GM18511 (cell line): ENCODE measurements around the gene OASL.

ENCODE experiments used
- ATAC-seq: cut with Tn5 transposase; IDR thresholded peaks from one replicate; pipeline ENCODE4 v1.9.1; 2021; ENCODE audit warnings: mild to moderate bottlenecking, moderate library complexity; ENCODE audit not compliant: unreplicated experiment

Gene OASL

DNA sequence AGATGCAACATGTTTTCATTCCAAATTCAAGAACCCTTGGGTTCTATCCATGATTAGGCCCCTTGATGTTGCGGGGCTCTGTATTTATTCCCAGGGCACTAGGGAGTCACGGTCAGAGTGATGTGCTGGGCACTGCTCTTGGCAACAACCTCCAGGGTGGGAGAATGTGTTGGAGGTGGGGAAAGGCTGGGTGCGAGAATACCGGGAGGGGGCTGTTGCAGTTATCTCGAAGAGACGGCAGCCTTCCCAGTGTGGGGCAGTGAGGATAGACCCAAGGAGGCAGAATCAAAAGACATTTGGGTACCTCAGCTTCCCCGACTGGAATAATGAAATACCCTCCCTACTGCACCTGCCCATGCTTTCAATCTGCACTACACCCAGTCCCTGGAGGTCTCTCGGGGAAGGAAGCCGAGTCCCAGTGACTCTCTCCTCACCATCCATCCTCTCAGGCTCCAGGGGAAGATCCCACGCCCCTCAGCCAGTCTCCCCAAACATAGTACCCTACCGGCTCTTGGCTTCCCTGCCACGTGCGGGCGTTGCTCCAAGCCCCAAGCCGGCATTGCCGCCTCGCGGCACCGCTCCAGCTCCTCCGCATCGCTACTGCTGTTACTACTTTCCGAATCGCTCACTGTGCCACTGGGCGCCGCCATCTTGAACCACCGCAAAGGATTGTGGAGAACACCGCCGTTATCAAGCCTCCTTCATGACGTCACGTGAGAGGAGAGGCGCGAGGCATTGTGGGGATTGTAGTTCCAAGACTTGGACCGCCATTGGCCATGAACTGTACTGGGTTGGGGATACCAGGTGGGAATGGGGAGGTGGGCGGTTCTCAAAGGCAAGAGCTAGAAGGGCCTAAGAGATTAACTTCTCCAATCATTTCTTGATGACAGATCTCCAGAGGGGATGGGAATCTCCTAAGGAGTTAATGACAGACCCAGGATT lies 22.9 kb downstream of the OASL start, which contains the start of gene C12orf43:
Gene C12orf43 (minus strand): TSS at position 663 of the 942 bp plus-strand sequence. CDS start 13 bp downstream, at position 650.
- ATAC-seq = peak; percentile 98

DNA sequence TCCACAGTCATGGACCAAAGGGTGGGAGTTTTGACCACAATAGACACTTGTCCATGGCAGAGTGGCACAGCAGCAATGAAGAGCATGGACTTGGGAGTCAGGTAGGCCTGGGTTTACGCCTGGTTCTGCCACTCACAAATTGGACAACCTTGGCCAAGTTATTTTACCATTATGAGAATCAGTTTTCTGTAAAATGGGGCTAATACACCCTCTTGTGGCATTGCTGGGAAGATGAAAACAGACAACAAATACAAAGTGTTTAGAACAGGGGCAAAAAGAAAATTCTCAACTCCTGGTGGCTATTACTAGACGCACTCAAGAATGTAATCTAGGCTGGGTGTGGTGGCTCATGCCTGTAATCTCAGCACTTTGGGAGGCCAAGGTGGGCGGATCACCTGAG lies 25.3 kb downstream of the OASL start:
- no peak for ATAC-seq

DNA sequence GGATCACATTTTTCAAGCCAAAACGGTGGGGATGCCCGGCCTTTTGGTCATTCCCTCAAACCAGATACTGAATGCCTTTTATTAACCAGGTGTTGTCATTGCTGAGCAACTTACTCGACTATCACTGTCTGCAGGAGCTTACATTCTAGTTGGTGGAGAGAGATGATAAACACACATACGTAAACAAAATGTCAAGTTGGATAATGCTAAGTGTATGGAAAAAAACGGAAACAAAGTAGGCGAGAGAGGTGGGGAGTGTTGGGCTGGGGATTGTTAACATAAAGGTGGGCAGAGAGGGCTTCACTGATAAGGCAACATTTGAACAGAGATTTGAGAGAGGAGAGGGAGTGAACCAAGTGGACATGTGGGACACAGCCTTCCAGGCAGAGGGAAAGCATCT lies 27.2 kb downstream of the OASL start:
- ATAC-seq = no peak

DNA sequence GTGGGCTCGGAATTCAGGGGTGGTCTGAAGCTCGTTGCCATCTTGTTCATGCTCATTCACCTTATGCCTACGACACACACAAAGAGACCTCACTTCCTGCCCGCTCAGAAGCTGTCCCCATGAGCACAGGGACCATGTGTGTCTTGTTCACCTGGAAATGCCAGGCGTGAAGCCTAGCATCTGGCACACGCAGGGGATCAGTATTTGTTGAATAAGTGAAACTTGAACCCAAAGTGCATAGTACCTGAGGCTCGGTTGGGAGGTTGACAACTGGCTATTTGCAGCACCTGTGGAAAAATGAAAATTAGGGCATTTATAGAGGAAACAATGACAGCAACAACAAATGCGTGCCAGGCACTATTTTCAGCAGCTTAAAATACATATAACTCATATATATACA lies 28.2 kb downstream of the OASL start:
- ATAC-seq = no peak

DNA sequence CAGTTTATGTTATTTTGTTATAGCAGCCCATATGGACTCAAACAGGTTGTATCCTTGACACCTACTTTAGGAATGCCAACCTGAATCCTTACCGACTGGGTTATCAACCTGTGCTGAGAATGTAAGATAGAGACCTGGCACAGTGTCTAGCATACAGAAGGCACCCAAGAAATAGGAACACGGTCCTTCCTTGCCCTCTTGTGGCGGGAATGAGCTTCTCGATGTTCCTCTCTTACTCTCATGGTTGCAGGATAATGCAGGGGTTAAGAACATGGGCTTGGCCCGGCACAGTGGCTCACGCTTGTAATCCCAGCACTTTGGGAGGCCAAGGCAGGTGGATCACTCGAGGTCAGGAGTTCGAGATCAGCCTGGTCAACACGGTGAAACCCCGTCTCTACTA lies 29.3 kb downstream of the OASL start:
- ATAC-seq = no peak

DNA sequence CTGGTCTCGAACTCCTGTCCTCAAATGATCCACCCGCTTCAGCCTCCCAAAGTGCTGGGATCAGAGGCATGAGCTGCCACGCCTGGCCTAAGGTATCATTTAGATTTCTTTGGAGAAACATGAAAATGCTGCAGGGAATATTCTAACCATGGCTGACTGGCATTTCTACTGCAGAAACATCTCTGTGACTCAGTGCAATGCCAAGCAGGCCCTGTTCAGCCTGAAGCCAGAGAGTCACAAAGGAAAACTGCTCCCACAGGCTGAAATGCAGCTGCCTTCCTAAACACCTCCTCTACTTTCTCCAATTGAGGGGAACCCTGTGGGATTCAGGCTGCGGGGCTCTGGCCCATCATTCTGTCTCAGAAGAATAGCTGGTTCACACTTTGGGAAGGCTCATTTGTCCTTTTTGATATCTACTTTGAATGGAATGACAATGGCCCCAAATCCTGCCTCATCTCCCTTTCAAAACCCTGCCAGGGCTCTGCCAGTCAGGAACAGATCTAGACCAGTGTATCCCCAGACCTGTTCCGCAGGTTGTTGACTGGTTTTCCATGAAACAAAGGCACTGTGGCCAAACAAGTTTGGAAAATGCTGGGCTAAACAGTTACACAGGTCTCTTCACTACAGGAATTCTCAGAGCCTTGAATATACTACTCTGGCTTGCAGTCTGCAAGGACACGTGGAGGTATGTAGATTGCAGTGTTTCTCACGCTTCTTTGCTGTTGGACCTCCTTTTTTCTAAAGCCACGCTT lies 30.5 kb downstream of the OASL start:
- ATAC-seq = no peak

DNA sequence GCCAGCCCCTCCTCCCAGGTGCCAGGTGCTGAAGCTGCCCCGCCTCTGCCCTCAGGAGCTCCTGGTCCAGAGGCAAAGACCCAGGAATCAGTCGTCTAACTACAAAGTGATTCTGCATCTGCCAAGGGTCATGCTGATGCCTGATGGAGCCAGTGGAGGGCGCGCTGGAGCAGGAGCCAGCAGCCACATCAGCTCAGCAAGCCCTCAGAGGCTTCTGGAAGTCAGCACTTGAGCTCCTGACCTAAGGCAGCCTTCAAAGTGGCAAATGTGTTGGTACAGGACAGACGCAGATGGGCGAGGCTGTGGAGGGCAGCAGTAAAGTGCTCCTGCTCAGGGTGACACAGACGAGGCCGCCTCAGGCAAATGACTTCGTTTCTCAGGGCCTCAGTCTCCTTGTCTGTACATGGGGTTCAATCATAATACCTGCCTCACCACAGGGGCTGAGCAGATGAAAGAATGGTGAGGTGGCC lies 33.7 kb downstream of the OASL start:
- no peak for ATAC-seq

DNA sequence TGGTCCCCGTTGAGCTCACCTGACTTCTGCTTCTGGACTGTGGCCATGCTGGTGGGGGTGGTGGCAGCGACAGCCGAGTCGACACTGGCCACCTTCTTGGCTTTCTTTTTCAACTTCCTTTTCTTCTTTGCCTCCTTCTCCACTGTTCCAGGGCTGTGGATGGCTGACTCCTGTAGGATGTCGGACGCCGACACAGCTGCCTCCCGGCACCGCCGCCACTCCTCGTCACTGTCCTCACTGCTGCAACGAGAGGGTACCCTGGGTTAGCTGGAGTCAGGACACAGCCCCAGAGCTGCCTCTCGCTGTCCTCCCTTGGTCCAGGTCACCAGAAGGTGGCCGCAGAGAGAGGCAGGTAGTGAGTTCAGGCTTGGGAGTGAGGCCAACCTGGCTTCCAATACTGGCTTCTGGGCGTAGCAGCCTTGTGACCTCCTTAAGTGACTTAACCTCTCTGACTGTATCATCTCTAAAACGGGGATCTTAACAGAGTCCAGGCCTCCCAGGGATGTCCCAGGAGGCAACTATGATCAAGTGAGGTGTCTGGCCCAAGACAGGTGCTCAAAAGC lies 34.7 kb downstream of the OASL start:
- no peak for ATAC-seq

DNA sequence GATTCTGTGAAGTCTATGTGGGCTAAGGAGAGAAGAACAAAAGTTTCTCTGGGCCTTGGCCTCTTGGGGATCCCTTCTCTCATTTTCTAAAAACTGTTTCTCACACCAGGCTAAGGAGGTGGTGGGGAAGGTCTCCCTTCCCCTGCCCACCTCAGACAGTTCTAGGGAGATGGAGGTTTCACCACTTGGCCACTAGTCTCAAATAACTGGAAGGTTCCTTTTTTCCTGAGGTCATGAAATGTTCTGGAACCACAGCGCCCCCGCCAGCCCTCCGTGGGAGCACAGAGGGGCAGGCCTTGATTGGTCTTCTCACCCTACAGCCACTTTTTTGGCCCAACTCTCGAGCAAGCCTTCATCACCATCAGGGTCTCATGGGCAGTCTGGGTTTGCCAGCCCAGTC lies 35.4 kb downstream of the OASL start:
- ATAC-seq = no peak

DNA sequence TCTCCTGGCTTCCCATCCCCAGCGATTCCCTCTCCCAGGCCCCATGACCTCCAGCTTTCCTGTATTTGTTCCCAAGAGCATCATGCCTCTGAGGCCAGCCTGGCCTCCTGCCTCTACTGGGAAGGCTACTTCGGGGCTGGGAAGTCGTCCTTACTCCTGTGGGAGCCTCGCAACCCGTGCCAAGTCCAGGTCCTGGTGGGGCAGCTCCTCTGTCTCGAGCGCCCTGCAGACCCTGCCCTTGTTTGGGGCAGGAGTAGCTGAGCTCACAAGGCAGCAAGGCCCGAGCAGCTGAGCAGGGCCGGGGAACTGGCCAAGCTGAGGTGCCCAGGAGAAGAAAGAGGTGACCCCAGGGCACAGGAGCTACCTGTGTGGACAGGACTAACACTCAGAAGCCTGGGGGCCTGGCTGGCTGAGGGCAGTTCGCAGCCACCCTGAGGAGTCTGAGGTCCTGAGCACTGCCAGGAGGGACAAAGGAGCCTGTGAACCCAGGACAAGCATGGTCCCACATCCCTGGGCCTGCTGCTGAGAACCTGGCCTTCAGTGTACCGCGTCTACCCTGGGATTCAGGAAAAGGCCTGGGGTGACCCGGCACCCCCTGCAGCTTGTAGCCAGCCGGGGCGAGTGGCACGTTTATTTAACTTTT lies 37.1 kb downstream of the OASL start:
- no peak for ATAC-seq

DNA sequence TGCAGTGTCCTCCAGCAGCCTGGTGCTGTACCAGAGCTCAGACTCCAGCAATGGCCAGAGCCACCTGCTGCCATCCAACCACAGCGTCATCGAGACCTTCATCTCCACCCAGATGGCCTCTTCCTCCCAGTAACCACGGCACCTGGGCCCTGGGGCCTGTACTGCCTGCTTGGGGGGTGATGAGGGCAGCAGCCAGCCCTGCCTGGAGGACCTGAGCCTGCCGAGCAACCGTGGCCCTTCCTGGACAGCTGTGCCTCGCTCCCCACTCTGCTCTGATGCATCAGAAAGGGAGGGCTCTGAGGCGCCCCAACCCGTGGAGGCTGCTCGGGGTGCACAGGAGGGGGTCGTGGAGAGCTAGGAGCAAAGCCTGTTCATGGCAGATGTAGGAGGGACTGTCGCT lies 38.0 kb downstream of the OASL start:
- ATAC-seq = no peak

DNA sequence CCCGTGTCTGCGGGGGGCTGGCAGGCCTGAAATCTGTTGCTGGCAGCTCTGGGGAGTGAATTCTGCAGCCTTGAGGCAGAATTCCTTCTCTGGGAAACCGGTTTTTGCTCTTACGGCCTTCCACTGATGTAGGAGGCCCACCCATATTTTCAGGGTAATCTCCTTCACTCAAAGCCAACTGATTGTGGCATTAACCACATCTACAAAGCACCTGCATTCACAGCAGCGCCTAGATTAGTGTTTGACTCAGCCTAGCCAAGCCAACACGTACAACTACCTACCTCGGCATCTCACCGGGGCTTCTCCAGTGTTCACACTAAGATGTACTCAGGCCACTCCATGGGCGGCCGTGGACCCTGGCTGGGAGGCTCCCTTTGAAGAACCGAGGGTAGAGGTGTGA lies 38.5 kb downstream of the OASL start:
- no peak for ATAC-seq

DNA sequence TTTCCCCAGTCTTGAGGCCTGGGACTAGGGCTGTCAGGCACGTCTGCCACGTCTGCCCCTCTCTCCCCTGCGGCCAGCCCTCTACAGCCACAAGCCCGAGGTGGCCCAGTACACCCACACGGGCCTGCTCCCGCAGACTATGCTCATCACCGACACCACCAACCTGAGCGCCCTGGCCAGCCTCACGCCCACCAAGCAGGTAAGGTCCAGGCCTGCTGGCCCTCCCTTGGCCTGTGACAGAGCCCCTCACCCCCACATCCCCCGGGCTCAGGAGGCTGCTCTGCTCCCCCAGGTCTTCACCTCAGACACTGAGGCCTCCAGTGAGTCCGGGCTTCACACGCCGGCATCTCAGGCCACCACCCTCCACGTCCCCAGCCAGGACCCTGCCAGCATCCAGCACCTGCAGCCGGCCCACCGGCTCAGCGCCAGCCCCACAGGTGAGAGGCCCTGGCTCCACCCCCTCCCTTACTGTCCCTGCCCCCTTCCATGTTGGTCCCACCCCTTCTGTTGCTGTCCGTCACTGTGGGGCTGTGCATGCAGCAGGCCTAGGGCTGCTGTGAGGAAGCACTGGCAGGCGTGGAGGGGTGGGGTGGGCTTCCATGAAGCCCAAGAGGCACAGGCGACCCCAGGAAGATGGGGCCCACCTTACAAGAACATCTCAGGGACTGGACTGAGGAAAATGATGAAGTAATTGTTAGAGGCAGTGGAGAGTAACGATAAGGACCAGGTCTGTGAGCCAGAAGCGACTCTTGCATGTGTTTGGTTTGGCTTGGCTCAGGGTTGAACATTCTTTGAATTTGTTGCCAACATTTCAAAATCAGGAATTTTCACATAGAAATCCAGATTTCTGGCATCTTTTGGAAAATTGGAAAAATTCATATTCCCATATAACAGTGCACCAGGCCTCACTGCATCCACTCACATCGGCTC lies 39.6 kb downstream of the OASL start:
- no peak for ATAC-seq

DNA sequence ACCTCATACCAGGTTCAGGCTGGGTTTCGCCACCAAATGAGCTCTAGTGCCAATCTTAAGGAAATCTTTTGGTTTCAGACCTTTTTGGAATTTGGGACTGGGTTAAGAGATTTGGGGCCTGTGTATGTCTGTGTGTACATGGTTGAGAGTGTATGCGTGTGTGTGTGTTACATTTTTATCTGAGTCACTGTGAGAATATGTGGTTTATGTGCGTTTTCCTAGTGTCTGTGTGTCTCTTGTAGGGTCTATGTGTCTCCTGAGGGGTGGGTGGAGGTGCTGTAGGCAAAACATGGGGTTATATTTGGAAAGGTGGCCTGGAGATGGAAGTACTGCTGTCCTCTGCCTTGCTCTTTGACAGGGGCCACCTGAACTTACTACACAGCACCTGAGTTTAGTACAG lies 40.6 kb downstream of the OASL start:
- ATAC-seq = no peak

DNA sequence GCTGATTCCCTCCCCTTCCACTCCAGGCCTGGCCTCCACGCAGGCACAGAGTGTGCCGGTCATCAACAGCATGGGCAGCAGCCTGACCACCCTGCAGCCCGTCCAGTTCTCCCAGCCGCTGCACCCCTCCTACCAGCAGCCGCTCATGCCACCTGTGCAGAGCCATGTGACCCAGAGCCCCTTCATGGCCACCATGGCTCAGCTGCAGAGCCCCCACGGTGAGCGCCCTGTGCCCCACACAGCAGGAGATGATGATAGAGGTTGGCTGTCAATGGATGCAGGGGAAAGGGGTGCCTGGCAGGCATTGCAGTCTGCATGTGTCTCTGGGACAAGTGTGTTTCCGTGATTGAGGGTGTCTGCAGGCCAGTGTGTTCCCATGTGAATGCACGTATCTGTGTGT lies 41.6 kb downstream of the OASL start:
- no peak for ATAC-seq

DNA sequence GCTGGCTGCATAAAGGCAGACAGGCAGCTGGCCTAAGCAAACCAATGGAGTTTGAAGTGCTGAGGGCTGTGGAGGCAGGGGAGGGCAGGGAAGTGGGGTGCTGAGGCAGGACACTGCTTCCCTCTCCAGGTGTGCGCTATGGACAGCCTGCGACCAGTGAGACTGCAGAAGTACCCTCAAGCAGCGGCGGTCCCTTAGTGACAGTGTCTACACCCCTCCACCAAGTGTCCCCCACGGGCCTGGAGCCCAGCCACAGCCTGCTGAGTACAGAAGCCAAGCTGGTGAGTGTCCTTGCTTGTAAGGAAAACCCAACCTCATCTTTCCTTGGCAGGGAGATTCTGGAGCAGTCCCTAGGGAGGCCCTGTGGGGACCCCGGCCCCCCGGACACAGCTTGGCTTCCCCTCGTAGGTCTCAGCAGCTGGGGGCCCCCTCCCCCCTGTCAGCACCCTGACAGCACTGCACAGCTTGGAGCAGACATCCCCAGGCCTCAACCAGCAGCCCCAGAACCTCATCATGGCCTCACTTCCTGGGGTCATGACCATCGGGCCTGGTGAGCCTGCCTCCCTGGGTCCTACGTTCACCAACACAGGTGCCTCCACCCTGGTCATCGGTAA lies 42.8 kb downstream of the OASL start:
- ATAC-seq = no peak

DNA sequence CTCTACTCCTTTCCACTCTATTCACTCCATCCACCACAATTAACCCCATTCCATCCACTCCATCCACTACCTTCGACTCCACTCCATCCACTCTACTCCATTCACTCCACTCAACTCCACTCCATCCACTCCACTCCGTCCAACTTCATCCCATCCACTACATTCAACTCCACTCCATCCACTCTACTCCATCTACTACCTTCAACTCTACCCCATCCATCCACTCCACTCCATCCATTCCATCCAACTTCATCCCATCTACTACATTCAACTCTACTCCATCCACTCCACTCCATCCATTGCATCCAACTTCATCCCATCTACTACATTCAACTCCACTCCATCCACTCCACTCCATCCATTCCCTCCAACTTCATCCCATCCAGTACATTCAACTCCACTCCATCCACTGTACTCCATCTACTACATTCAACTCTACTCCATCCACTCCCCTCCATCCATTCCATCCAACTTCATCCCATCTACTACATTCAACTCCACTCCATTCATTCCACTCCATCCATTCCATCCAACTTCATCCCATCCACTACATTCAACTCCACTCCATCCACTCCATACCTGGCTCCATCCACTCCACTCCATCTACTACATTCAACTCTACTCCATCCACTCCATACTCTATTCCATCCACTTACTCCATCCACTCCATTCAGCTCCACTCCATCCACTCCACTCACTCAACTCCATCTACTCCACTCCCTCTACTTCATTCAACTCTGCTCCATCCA lies 44.3 kb downstream of the OASL start:
- ATAC-seq = no peak

DNA sequence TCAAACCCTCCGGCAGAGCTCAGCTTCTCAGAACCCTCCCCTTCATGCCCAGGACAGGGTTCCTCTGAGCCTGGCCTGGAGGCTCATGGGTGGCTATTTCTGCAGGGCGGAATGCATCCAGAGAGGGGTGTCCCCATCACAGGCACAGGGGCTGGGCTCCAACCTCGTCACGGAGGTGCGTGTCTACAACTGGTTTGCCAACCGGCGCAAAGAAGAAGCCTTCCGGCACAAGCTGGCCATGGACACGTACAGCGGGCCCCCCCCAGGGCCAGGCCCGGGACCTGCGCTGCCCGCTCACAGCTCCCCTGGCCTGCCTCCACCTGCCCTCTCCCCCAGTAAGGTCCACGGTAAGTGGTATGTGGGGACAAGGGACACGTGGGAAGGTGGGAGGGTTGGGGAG lies 45.0 kb downstream of the OASL start:
- ATAC-seq = no peak

DNA sequence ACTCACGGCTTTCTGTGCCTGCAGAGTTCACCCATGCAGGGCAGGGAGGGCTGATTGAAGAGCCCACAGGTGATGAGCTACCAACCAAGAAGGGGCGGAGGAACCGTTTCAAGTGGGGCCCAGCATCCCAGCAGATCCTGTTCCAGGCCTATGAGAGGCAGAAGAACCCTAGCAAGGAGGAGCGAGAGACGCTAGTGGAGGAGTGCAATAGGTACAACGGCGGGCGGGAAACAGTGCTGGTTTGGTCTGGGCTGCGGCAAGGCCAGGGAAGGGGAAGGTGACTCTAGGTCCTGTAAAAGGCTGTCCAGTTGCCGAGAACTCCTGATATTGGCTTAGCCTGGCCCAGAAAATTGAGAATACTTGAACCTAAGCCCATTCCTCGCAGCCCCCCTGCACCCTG lies 45.5 kb downstream of the OASL start:
- ATAC-seq = no peak
